ENCODE results near the gene CEP104.
"Not testable (repeated sequence)": the region's sequence is repeated elsewhere in the genome, so short reads cannot be mapped to it uniquely, and the experiment has no call there.

Gene CEP104

GRCh38 chr1:3816331-3817137, 40.5 kb downstream of the CEP104 start:
- H3K27ac ChIP-seq: no peak overlapping the region
- no peak for TF ChIP-seq CTCF (conservative IDR thresholded peaks at IDR 0.05)

GRCh38 chr1:3814771-3815561, 42.0 kb downstream of the CEP104 start:
- H3K27ac ChIP-seq: no peak overlapping the region
- TF ChIP-seq CTCF (conservative IDR thresholded peaks at IDR 0.05): no peak

- TF ChIP-seq CTCF (conservative IDR thresholded peaks at IDR 0.05): no peak
- no peak overlapping the region for H3K27ac ChIP-seq
Observed at GRCh38 chr1:3814065-3814464, 42.9 kb downstream of the CEP104 start.

- TF ChIP-seq CTCF (conservative IDR thresholded peaks at IDR 0.05): no peak
Observed at GRCh38 chr1:3811595-3811911, 45.5 kb downstream of the CEP104 start.

GRCh38 chr1:3810149-3810761, 46.8 kb downstream of the CEP104 start:
- not testable (repeated sequence) for H3K27ac ChIP-seq

More at GRCh38 chr1:3811595-3811911, 45.5 kb downstream of the CEP104 start:
- no peak overlapping the region for H3K27ac ChIP-seq

- no peak for TF ChIP-seq CTCF (conservative IDR thresholded peaks at IDR 0.05)
Observed at GRCh38 chr1:3809680-3810079, 47.3 kb downstream of the CEP104 start.

GRCh38 chr1:3807769-3808168, 49.2 kb downstream of the CEP104 start:
- TF ChIP-seq CTCF (conservative IDR thresholded peaks at IDR 0.05): no peak
- no peak overlapping the region for H3K27ac ChIP-seq

More at GRCh38 chr1:3809680-3810079, 47.3 kb downstream of the CEP104 start:
- no peak overlapping the region for H3K27ac ChIP-seq
